SK-N-MC (cell line): Measurements from ENCODE around the gene MAPRE3.

Source experiments
- EZH2 ChIP-seq: fragments of 200-600 bp; sonication (generic); IDR thresholded peaks from one replicate; pipeline ENCODE4 v1.6.1; 2017; ENCODE audit warnings: antibody characterized with exemption
- POLR2AphosphoS5 ChIP-seq: IDR thresholded peaks from 2 replicates; pipeline ENCODE4 v1.6.1; 2012; ENCODE audit warnings: mild to moderate bottlenecking, low read depth, low read length, borderline replicate concordance

DNA sequence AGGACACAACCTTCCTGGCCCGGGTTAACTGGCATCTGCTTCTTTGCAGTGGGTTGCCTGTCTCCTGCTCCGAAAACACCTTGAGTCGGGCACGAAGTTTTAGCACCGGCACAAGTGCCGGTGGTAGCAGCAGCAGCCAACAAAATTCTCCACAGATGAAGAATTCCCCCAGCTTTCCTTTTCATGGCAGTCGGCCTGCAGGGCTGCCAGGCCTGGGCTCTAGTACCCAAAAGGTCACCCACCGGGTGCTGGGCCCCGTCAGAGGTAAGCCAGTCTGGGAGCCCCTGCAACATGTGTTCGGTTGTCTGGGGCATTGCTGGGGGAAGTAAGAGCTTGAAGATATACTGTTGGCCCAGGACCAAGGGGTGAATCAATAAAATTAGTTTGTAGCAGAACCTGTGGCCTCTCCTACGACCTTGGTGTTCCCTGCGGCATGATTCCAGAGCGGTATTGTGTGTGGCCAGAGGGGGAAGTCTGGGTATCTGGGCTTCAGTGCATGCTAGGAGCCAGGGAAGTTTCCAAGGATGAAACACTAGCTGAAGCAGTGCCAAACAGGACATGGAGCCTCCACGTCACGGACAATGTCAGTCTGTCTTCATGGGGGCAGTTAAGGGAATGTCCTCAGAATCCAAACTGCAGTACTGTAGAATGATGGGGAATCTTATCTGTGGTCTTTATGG, 88.8 kb downstream of the MAPRE3 start:
- TF ChIP-seq POLR2AphosphoS5 (no peak), EZH2 (no peak)
